ENCODE data around the gene LILRB2. TPM values are rescaled to one million over a fixed set of nuclear protein-coding genes. Genes with fewer than 3 reads are reported as not detected.
"Not testable (repeated sequence)": the region's sequence is repeated elsewhere in the genome, so short reads cannot be mapped to it uniquely, and the experiment has no call there.

LILRB2 gene
- total RNA-seq, 1 donor from 2014 or later = 1.7 TPM

DNA sequence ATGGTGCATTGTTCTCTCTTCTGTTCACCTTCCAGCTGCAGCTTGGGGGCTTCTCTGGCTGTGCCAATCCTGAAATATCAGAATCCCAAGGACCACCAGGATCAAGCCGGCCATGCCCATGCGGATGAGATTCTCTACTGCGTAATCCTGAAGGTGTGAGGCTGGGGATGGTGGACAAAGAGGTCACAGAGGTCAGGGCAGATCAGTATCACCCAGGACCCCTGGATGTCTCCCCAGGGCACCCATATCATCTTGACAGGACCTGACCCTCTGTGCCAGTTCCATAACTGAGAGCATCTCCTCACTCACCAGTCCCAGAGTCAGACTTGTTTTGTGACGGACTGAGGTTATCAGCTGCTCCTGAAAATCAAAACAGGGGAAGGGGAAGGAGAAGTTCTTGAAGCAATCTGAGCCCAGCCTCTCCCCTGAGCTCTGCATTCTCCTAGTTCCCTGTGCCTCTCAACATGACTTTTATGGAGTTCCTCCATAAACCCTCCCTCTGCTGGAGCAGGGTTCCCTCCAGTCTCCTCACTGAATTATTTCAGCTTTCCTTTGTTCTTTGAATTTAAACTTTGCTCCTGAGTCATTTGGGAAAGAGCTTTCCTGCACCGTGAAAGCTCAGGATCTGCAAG is 26.6 kb upstream of the LILRB2 start:
- DNase-seq (ENCODE audit: low spot score) = peak; percentile 31
- ATAC-seq = no peak

DNA sequence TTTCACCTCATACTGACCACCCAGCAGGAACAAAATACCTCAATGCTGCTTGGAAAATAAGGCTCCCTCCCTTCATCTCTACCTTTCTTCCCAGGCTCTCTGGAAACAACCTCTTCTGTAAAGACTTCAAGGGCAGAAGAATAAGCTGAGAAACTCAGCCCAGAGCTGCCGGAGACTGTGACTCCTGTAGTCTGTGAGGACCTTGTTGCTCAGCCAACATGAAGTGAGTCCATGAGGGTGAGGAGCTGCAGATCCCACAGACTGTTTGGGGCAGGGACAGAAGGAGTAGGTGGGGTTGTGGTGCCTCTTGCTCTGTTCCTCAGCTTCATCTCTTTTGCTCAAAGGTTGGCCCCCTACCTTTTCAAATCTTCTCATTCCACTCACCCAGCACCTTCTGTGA is 24.2 kb upstream of the LILRB2 start:
- no peak for ATAC-seq
- peak; percentile 29 for DNase-seq (ENCODE audit: low spot score)

DNA sequence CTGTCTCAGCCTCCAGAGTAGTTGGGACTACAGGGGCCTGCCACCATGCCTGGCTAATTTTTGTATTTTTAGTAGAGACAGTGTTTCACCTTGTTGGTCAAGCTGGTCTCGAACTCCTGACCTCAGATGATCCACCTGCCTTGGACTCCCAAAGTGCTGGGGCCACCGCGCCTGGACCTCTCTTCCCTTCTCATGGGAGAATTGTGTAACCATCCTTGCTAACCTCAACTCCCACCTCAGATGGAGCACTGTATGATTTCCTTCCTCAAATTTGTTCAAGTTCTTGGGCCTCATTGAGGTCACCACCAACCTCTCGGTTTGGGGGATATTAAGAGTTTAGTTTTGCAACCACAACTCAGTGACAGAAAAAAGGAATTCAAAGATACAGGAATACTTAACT is 21.3 kb upstream of the LILRB2 start:
- DNase-seq (ENCODE audit: low spot score) (no peak), ATAC-seq (peak; percentile 22)

DNA sequence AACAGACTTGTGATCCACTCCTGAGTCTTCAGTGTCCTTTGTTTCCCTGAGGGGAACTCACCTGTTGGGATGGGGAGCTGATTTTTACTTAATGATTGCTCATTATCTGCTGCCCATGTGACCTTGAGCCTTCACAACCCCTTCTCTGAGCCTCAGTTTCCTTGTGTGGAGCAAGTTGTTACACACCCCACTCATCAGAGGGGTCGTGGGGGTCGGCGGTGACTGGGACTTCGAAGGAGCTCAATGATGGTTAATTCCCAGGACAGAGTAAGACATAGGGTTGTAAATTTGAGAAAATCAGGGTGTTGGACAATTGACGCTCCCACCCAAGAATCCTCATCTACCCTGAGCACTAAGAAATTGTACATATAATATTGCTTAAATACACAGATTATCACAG is 18.6 kb upstream of the LILRB2 start:
- no peak for ATAC-seq
- DNase-seq (ENCODE audit: low spot score) = no peak

DNA sequence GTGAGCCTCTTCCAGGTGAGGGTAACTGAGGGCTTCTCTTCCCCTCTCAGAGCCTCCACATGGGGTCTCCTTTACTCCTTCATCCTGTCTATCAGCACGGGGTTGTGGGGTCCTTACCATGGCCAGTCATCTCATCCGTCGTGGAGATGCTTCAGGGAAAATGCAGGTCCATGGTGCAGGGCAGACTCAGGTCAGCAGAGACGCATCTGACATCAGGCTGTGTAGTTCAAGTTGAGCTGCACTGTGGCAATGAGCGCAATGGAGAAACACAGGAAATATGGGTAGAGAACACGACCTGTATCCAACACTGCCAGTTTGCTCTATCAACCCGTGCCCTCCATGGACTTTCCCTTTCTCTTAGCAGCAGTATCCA is 18.2 kb upstream of the LILRB2 start:
- ATAC-seq (no peak), DNase-seq (ENCODE audit: low spot score) (peak; percentile 33)

DNA sequence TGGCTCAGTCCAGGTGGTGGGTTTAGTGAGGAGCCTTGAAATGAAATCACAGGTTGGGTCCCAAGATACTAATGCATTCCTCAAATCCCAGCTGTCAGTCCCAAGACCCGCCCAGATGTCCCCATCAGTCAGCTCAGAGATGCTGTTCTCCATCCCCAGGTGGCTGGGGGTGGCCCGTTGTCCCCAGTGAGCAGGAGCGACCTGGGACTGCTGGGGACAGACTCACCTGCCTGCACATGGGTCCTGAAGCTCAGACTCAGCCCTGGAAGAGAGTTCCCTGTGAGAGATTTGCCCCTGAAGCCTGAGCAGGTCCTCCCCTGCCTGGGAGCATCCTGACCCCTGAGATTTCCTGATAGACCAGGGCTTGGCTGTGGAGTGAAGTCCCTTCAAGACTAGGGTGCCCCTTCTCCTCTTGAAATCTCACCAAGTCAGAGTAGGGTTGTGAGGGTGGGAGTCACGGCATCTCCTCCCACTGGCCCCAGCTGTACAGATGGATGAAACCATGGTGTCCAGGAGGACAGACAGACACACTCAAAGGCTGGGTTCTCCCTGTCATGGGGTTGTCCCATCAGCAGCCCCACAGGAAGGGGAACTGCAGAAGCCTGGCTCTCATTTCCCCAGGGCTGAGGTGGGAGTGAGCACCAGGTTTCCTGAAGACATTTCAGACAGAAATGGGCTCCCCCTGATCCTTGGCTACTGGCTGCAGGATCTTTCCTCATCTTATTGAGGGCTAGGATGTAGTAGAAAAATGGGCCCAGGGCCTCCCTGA is 17.6 kb upstream of the LILRB2 start:
- peak; percentile 41 for DNase-seq (ENCODE audit: low spot score)
- peak; percentile 19 for ATAC-seq

DNA sequence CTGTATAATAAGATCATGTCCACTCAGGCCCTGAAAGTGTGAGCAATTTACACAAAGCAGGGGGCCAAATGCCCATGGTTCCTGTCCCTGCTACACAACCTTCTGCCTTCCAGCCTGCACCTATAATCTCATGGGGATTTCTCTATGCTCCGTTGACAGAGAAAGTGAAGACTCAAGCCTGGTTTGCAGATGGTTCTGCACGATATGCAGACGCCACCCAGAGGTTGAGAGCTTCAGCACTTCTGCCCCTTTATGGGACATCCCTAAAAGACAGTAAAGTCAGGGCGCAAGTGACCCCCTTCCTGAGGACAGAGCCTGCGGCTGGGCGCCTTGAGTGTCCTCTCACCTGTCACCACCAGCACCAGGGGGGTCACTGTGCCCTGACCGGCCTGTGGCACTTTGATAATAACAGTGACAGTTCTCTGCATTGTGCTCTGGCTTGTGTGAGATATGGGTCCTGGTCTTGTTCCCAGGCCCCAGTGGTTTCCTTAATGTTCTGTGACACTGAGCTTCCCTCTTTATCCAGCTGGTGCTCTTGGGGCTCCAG is 16.9 kb upstream of the LILRB2 start:
- ATAC-seq (no peak), DNase-seq (ENCODE audit: low spot score) (no peak)

DNA sequence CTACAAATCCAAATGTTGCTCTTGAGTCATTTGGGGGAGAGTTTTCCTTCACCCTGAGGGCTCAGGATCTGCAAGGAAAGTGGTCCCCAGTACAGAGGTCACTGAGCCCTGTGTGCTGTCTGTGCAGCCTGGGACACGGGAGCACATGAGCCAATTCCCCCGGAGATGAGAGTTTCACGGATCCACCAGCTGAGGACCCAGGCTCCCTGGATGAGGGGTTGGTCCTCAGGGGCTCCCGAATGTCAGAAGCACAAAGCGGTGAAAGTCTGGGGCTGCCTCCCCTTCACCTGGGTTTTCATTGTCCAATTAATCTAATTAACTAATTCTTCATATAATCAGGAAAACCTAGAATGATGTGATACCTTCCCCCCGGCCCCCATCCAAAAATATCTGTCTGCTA is 13.6 kb upstream of the LILRB2 start:
- peak; percentile 26 for DNase-seq (ENCODE audit: low spot score)
- no peak for ATAC-seq

DNA sequence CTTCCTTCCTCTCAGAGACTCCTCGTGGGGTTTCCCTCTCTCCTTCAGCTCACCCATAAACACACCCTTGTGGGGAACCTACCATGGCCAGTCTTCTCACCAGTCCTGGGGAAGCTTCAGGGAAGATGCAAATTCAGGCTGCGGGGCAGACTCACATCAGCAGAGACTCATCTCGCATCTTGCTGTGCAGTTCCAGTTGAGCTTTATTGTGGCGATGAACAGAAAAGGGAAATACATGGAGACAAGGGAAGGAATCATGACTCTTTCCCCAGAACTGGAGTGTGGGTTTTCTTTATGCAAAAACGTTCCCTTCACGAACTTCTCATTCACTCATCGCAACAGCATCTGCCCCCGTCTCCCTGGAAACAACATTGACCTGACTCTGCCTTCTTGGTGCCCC is 8.2 kb upstream of the LILRB2 start:
- peak; percentile 4 for DNase-seq (ENCODE audit: low spot score)
- not testable (repeated sequence) for ATAC-seq

DNA sequence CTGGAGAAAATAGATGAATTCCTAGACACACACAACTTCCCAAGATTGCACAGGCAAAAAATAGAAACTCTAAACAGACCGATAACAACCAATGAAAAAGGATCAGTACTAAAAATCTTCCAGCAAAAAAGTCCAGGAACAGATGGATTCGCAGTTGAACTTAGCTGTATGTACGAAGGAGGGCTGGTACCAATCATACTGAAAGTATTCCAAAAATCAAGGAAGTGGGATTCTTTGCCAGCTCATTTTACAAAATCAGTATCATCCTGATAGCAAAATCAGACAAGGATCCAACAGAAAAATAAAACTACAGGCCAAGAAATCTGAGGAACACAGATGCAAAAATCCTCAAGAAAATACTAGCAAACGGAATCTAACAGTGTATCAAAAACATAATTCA is 6.5 kb upstream of the LILRB2 start:
- no peak for ATAC-seq
- DNase-seq (ENCODE audit: low spot score) = no peak

DNA sequence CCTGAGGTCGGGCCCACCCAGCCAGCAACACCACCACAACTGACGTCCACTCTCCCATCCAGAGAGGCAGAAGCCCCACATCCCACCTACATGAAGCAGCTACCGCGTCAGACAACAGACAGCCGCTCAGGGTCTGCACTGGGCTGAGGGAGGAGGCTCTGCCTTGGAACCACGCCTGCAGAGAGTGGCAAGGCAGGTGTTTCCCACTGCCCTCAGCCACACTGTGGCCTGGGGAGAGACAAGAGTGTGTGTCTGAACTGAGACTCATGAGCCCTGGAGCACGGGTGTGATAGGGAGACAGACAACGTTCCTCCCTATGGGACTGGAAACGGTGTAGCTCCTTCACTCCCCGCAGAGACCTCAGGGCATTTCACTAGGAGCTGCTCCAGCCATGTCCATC is 5.4 kb upstream of the LILRB2 start:
- DNase-seq (ENCODE audit: low spot score); ATAC-seq: not testable (repeated sequence)

DNA sequence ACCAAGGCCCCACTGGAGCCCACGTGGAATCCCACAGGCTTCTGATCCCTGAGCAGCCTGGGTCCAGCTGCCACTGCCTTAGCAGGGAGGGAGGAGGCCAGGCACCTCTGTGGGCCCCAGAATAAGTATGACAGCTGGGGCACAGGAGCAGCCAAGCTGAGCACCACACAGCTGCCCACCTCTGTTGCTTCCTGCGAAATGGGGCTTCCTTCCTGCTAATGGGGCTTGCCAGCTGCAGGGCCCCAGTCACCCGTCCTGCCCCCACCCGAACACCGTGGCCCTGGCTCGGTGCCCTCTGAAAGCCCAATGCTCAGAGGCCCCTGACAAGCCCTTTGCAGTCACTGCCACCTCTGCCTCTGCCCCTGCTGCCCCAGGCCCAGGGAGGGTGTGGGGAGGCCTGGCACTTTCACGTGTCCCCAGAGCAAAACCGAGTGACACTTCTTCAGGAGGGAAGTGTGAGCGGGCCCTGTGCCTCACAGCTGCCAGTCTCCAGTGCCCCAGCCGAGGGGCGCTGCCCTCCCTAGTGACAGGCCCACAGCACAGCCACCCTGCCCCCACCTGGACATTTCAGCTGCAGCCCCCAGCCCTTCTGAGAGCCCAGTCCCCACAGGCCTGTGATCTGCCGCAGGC is 4.6 kb upstream of the LILRB2 start:
- peak; percentile 33 for ATAC-seq
- not testable (repeated sequence) for DNase-seq (ENCODE audit: low spot score)

DNA sequence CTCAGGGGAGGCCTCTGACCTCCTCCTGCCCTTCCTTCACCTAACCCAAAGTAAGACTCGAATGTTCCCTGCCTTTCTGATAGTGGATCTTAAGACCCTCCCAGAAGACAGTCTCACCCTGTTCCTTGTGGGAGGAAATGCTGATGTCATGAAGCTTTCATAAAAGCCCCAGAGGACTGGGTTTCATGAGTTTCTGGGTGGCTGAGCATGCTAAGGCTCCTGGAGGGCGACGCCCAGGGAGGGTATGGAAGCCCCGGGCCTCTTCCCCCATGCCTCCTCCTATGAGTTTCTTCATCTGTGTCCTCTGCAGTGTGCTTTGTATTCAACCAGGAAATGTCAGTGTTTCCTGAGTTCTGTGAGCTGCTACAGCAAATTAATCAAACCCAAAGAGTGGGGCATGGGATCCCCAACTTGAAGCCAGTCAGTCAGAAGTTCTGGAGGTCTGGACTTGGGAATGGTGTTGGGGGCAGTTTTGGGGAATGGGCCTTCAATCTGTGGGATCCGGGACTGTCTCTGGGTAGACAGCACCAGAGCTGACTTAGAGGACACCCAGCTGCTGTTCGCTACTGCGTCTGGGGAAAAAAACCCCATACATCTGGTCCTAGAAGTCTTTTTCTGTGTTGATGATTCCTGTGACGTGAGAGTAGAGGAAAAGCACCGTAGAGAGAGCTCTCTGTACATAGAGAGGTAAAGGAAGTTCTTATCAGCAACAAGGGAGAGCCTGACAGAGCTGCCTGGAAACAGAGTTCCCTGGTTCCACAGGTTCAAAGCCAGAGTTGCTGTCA is 2.0 kb upstream of the LILRB2 start:
- ATAC-seq = peak; percentile 21
- no peak for DNase-seq (ENCODE audit: low spot score)

DNA sequence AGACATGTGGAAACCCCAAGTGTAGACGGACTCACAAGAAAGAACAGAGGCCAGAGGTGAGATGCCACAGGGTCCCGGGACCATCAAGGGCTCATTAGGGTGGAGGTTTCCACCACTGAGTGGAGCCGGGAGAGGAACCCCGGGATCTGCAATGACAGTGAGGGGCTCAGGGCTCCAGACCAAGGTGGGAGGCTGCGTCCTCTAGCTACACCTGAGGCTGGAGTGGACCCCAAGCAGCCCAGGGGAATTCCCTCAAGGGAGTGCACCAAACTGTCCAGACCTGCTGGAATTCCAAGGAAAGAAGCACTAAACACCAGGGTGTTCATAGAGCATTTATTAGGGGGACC is 792 bp upstream of the LILRB2 start:
- not testable (repeated sequence) for DNase-seq (ENCODE audit: low spot score); ATAC-seq

DNA sequence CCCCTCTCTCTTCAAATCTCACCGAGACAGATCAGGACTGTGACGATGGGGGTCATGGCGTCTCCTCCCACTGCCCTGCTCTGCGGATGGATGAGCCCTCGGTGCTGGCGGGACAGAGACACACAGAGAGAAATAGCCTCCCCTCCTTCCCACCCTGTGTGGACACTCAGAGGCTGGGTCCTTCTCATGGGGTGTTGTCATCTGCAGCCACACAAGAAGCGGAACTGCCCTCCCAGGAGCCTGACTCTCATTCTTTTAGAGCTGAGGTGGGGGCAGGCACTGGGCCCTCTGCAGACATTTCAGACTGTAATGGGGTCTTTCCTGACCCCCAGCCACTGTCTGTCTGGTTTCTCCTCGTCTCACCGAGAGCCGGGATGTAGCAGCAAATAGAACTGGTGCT is 469 bp downstream of the LILRB2 start:
- DNase-seq (ENCODE audit: low spot score) = not testable (repeated sequence)
- peak; percentile 44 for ATAC-seq

DNA sequence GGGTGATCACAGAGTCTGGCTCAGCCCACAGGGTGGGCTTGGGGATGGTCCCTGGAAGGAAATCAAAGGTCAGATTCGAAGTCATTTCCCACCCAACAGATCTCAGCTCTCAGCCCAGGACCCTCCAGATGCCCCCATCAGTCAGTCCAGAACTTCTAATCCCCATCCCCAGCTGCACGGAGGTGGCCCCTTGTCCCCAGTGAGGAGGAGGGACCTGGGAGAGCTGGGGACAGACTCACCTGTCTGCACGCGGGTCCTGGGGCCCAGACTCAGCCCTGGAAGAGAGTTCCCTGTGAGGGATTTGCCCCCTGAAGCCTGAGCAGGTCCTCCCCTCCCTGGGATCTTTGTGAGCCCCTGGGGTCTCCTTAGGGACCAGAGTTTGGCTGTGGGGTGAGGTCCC is 885 bp downstream of the LILRB2 start:
- ATAC-seq; DNase-seq (ENCODE audit: low spot score): not testable (repeated sequence)

DNA sequence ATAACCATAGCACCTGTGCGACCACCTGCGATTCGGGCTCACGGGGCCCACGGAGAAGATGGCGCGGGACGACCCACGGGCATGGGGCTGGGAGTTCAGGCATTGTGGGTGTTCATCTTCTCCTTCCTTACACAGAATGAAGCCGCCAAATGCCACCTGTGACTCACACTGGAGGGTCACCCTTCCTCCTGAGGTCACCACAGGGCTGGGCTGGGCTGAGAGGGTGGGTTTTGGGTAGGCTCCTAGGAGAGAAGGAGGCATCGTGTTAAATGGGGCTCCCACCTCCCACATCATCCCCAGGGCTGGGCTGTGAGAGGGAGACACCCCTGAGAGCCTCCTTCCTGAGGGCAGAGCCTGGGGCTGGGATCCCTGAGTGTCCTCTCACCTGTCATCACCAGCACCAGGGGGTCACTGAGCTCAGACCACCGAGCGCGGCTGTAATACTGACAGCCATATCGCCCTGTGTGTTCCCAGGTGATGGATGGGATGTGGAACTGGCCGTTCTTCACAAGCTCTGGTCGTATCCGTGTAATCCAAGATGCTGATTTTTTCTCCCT is 1.4 kb downstream of the LILRB2 start:
- ATAC-seq (no peak), DNase-seq (ENCODE audit: low spot score) (no peak)

DNA sequence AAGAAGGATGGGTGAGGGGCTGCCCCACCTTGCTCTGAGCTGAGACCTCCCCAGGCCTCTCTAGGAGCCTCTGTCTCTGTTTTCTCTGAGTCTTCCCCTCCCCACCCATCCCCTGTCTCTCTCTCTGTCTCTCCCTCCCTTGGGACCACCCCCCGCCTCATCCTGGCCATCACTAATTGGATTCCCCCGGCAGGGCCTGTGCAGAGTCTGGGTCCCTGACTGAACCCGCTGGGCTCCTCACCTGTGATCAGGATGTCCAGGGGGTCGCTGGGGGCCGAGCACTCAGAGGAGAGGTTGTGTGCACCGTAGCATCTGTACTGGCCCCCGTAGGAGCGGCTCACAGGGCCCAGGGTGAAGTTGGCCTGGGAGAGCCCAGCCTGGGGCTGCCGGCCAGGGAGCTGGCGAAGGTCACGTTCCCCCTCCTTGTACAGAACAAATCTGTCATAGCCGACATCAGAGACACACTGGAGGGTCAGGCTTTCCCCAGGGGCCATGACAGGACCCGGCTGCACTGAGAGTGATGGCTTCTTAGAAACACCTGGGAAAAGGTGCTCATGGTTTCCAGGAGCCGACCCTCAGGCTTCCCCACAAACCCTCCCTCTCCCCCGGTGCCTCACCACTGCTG is 2.2 kb downstream of the LILRB2 start:
- not testable (repeated sequence) for DNase-seq (ENCODE audit: low spot score); ATAC-seq

DNA sequence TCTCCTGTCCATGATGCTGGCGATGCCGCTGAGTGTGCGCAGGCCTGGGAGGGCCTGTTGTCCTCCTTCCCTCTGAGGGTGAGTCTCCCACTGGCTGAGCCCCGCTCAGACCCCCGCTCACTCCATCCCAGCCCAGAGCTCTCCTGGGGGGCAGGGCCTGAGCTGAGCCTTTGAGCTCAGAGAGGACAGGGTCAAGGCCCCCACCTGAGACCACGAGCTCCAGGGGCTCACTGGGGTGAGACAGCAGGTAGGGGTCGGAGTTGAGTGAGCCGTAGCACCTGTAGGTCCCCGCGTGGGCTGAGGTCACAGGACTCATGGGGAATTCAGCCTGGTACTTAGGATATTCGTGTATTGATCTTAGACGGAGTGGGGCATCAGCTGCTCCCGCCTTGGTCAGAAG is 2.9 kb downstream of the LILRB2 start:
- not testable (repeated sequence) for ATAC-seq; DNase-seq (ENCODE audit: low spot score)

DNA sequence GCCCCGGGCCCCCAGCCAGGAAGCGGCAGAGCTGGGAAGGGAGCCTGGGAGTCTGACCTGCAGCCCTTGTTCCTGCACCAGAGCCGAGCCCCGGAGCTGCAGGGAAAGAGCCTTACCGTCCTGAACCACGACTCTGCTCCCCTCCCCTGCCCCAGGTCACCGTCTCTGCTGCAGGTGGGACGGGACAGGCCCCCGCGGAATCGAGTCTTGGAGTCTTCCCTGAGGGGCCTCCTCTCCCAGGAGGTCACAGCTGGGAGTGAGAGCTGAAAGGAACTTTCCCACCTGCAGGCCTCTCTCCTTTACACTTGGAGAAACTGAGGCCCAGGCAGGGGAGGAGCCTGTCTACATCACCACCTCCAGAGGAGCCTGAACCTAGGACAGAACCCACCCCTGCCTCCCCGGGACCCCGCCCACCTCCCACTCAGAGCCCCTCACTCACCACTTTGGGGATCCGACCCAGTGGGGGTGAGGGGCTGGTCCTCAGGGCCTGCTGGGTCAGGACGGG is 3.7 kb downstream of the LILRB2 start:
- not testable (repeated sequence) for DNase-seq (ENCODE audit: low spot score); ATAC-seq

Measured in left lobe of liver (tissue), 2 donors.